ENCODE data around the gene UBAC2.

UBAC2 gene

DNA sequence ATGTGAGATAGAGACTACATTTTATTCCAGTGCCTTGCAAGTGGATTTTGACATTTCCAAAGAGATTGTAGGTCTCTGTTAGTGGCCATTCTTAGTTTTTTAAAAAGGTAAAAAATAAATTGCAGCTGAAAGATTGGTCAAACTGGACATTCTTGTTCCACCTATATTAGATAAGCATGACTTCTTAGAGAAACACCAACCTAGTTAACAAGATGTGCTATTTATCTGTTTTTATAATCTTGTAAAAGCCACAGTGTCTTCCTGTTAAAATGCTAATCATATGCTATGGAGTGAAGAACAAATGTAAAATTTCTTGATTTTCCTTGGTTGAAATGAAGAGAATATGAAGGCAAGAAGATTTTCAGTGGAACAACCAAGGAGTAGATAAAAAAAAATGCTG, 140.0 kb downstream of the UBAC2 start:
- no peak for DNase-seq (ENCODE audit: low spot score)

DNA sequence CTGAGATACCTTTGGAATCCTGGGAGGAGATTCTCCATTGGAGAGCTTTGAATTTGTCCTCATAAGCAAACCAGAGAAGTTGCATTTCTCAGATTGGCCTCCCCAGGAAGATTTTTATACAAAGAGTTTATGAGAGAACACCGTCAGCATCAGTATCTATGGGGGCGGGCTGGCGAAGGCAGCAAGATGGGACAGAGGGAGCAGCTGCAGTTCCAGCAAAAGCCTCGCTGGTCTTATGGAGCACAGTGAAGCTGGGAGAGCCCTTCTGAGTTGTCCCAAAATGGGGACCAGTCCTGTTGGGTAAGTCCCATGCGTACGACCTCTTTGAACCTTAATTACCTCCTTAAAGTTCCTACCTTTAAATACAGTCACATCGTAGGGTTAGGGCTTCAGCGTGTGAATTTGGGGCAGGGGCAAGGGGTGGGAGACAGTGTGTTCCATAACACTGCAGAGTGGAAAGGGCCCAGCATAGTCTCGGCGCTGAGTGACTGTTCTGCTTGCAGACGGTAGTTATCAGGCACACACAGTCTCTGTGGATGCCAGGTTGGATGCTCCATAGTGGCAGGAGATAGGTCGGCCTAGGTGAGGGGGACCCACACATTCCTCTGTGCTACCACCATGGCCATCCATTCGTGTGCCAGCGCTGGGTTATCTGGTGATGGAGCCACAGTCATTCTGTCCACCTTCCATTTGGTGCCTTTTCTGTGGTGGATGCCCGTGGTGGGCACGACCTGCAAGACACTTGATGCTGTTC, 141.5 kb downstream of the UBAC2 start:
- DNase-seq (ENCODE audit: low spot score) = no peak

DNA sequence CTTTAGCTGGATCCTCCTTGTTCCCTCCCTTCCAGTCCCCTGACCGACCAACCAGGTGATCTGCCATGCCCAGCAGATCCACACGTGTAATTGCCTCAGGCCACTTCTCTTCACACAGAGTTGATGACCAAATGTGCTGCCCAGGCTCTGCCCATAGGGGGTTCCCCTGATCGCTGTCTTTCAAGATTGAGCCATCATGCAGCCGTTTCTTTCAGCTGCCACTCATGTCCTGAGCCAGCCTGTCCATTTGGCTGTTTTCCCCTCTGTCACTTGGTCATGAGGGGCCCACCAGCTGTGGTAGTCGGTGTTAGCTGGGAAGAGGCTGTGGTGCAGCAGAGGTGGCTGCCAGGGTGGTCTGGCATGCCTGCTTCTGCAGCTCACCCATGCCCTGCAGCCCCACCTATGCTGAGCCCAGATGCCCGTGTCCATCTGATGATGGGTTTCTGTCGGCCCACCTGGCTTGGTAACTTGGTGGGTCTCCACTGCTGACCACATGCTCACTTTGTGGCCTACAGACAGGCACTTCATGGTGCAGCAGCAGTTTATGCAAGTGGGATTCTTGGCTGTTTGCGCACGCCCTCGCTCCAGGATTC, 142.2 kb downstream of the UBAC2 start:
- DNase-seq (ENCODE audit: low spot score) = no peak

DNA sequence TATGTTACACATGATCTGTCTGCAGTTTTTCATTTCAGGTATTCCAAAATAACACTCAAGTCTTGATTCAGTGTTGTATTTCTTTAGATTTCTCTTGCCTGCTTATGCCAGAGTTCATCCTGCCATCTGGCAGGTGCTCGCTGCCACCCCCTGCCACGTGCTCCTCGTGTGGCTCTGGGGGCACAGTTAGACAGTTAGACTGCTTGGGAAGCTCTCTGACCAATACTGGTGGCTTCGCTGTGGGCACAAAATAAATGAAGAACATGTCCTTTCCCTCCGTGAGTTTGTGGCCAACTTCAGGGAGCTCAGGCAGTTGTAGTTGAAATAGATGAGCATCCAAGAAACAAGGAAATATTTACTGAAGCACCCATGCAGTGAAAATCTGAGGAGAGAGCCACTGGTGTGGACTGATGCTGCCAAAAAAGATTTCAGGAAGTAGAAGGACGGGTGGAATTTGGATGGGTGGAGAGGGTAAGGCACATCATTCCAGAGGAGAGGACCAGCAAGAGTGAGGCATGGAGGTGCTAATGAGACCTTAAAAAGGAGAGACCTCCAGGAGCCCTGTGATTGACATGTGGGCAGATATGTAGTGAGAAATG, 144.1 kb downstream of the UBAC2 start:
- DNase-seq (ENCODE audit: low spot score) = no peak

DNA sequence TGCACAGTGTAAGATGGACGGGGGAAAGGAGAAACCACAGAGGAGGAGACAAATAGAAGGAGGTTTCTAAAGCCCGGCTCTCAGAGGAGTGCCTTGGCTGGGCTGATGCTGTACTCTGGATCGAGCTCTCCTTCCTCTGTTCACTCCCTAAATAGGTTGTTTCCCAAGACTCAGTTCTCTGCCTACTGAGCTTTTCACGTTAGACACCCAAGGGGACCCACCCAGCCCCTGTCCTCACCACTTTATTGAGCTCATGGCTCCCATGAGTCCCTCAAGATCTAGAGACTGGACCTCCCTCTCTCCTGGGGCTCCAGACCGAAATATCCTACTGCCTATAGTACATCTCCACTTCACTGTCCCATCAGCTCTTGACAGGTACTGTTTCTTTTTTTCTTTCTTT, 144.7 kb downstream of the UBAC2 start:
- DNase-seq (ENCODE audit: low spot score) = no peak

DNA sequence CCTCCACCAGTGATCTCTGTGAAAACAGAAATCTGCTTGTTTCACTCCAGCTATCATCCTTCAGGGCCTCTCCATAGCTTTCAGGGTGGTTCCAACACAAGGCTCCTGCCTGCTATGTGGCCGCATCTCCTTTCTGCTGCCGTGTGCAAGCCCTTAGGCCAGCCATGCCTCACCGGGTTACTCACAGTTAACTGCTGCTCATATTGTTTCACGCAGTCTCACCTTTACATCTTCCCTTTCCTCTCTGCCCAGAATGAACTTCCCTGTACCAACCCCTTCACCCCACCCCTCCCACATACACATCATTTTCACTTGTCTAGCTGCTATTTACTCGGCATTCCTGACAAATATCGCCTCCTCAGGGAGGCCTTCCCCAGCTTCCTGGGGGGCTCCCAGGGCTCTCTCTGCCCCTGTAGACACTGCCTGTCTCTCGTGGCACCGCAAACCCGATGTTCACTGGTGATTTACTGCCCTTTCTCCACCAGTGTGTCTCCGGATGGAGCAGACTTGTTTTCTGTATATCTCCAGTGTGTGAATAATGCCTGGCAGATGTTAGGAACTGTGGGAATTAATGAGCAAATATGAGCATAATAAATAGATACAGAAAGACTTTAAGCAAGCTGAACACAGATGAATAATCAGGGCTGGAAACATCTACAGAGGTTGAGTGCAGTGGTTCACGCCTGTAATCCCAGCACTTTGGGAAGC, 145.8 kb downstream of the UBAC2 start:
- DNase-seq (ENCODE audit: low spot score) = no peak

DNA sequence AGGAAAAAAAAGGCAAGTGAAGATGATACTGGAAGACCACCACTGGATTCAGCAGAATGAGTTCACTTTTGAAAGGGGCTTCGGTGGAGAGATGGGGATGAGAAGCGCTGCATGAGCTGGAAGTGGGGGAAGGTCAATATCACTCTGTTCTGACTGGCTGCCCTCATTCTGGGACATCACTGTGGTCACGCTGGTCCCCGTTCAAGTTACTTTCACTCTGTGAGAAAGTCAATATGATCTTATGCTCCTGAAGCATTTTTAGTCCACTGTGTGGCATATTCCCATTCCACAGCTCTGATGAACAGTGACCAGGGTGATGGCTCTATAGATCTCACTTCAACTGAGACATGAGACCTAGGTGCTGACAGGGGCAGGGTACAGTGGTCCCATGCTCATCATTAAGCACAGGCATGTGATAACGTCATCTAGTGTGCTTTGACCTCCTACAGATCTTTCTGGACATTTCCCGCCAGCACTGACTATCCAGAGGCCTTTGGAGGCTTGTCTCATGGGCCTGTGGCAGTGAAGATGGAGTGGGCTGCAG, 146.8 kb downstream of the UBAC2 start:
- DNase-seq (ENCODE audit: low spot score) = no peak

DNA sequence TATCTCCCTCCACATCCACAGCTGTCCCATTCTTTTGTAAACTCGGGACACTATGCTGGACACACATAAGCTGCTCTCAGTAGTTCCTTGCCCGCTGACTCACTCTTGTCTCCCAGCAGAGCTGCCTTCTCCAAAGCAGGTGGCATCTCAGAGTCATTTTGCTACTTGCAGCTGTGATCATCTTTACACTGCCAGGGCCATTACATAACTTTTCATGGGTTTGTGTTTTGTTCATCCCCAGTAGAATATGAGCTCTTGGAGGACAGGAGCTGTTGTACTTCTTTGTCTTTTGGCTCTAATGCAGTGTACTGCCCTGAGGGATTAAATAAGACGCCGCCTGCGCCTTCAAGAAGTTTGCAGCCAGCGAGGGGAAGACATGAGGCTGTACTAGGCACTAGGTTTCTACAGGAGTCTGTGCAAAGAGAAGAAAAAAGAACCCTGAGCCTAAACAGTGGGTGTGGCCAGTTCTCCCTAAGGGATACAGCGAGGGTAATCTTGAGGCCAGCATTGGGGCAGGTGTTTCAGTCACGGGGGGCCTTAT, 147.3 kb downstream of the UBAC2 start:
- DNase-seq (ENCODE audit: low spot score) = no peak

DNA sequence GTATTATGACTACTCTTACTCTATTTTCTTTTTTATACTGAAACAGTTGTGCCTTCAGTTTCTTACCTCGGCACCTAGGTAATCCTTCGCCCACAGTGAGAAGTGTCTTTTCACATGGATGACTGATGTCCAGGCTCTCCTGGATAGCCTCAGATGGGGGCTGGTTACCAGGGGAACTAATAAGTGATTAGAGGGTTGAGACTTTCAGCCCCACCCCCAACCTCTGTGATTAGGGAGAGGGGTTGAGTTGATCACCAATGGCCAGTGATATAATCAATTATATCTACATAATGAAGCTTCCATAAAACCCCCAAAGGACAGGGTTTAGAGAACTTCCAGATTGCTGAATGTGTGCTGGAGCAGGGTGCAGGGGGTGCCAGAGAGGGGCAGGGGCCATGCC, 149.5 kb downstream of the UBAC2 start:
- DNase-seq (ENCODE audit: low spot score) = no peak

DNA sequence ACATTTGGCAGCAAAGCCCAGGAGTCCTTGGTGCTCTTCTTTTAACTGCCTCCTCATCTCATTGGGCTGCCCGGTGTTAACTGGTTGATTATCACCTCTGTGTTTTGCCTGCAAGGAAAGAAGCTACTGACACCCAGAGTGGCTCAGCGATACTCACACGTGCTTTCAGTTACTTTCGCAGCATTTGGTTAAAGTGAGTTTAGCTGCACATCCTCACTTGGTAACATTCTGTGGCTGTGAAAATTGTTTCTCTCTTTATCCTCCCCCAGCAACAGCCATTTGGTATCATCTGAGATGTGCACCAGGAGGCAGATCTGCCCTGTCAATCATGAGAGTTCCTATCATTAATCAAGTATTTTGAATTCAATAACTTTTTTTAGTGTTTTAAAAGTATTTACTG, 151.1 kb downstream of the UBAC2 start:
- DNase-seq (ENCODE audit: low spot score) = no peak

DNA sequence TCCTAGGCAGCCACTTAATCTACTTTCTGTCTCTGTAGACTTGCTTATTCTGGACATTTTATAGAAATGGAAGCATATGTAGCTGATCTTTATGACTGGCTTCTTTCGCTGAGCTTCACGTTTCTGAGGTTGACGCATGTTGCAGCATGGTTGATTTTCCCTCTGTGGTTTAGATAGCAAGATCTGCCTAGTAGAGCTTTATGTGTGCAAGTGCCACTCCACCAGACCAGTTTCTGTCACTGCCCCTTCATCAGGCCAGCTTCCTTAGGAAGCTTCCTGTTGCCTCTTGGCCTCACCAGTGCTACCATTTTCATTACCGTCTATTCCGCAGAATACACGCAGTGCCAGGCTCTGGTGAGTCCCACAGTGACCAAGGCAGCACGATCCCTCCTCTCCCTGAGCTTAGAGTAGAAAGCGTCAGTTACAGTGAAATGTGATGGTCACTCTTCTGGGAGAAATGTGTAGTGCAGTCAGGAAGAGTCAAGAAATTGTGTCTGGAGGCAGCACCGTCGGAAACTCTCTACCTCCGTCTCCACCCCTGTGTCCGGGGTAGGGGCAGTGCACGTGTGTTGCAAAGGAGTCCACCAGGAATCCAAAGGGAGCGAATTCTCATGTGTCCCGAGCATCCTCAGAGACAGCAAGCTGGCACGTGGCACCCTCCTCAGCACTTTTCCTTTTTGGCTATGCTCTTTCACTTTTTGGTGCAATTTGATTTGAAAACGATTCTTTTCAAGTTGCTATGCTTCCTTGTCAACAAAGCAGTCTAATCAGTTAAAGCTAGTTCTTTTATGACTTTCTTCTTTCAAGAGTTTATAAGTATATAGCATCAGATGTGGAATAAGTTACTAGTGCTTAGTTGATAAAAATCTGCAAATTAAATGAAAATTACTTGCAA, 151.9 kb downstream of the UBAC2 start:
- DNase-seq (ENCODE audit: low spot score) = no peak

DNA sequence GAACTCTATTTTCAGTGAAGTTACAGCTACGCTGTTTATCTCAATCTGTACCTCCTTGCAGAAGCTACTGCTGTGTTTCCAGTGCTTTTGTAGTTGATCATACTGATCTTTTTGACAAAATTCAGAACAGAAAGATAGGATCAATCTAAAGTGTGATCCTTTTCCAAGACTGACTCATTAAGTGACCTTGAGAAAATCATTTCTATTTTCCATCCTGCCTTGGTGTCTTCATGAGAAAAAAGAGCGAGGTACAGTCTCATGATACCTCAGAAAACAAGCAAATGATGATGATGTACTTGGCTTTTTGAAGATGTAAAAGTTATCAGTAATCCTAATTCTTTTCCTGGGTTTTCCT, 152.6 kb downstream of the UBAC2 start:
- DNase-seq (ENCODE audit: low spot score) = no peak

DNA sequence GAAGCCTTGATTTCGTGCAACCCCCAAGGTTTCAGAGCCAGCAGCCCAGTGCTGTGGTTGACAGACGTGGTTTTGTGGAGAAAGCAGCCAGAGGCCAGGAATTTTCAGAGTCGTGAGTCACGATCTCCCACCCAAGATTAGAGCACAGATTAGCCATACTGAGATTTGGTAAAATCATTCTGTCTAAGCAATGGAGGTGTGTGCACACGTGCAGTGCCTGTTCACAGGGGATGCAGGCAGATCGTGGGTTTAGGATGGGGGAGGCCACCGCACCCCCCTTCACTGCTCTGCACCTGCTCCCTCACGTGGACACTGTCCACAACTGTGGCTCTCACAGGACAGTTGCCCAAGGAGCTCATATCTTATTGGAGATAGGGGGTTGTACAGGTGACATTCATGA, 153.2 kb downstream of the UBAC2 start:
- DNase-seq (ENCODE audit: low spot score) = no peak

DNA sequence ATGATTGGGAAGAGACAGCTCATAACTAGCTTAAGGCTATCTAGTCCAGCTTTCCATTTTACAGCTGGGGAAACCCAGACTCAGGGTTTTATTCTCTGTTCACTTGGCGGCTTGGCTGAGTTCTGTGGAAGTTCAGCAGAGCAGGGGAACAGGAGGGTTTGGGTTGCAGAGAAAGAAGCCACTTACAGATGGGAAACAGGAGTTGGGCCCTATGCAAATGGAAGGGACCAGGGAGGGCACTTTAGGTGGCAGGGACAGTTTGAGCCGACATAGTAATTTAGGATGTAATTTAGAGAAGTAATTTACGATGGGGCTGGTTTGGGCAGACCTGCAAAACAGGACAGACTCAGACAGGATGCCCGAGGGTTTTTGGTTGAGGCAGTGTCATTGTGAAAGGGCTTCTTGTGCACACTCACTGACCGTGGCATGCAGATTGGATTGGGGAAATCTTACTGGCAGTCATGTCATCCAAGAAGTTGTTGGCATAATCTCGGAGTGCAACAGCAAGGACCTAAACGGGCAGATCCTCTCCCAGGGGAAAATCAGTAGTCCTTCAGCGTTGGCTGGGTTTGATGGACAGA, 153.8 kb downstream of the UBAC2 start:
- no peak for DNase-seq (ENCODE audit: low spot score)

DNA sequence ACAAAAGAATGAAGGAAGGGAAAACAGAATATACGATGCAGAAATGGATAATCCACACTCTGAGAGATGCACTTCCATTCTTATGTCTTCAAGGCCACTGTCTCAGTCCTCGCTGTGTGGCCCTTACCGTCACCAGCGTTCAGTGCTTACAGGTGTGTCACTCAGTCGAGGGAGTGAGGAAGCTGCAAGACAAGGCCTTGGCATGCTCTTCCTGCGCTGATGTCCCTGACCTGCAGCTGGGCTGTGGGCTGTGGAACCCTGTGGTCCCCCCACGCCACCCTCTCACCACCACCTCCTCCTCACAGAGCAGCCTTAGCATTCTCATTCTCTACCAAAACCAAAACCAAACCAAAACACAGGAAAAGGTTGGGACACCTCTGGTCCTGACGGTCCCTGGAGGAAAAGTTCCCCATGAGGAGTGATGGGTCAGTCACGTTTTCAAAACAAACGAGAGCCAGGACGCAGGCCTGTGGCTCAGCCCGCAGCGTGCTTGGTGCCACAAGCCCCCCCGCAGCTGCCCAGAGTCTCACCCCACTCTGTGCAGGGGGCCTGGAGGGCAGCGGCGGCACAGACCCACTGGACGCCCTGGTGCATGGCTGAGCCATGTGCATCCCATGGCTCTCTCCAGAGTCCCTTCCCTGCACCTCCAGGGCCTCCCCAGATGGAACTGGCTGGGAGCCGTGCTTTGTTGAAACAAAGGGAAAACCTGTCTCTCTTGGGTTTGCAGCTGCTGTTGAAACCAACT, 154.8 kb downstream of the UBAC2 start:
- no peak for DNase-seq (ENCODE audit: low spot score)

DNA sequence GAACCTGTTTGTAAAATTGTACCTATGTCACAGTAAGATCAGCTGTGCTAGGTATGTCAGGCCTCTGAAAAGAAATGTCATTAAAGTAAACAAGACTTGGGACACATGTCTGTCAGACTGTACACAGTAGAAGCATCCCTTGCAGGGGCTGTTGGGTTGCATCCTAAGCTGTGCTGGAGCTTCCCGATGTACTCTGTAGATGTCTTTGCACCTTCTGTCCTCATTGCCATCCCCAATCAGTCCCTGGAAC, 155.3 kb downstream of the UBAC2 start:
- no peak for DNase-seq (ENCODE audit: low spot score)

DNA sequence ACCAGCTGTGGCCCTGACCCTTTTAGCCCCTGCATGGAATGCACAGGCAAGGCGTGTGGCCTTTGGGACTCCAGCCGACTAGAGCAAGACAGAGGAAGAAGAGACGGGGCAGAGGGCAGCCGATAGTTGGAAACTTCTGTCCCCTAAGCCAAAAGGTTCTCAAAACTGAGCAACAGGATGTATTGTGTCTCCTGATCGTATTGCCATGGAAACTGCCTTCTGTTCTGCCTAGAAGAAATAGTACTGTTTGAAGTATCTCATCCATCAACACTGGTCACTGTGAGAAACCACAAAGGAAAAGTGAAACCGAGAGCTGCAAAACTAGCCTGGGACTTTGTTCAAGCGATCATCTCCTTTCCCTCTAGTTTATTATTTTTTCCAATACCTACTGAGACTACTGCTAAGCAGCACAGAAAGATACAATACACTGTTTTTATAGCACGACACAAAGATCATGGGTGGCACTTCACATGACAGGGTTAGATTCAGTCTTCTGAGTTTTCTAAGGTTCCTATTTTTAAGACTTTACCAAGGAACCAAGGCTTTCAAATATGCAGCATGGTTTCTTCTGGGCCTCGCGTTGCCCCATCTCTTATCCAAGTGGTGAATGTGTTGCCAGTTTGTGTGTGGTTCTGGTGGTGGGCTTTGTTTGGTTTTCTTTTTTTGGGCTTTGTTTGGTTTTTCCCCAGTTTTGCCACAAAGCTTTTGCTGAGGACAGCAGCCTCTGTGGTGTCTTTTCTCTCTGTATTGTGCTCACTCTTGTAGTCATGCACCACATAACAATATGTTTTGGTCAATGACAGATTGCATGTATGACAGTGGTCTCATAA, 155.8 kb downstream of the UBAC2 start:
- DNase-seq (ENCODE audit: low spot score) = no peak

DNA sequence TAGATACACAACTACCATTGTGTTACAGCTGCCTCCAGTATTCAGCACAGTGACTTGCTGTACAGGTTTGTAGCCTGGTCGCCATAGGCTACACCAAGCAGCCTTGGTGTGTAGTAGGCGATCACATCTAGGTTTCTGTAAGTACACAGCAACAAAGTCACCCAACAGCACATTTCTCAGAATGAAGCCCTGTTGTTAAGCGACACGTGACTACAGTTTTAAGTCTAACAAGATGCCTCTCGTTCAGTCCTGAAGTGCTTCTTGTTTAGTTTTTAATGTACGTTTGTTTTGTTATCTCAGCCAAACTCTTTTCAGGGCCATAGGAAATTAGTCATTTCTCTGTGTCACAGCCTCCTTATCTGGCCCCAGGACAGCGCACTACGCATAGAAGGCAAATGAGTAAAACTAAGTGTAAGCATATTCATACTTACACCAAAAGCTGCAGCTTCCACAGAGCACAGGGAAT, 156.5 kb downstream of the UBAC2 start:
- DNase-seq (ENCODE audit: low spot score) = no peak

DNA sequence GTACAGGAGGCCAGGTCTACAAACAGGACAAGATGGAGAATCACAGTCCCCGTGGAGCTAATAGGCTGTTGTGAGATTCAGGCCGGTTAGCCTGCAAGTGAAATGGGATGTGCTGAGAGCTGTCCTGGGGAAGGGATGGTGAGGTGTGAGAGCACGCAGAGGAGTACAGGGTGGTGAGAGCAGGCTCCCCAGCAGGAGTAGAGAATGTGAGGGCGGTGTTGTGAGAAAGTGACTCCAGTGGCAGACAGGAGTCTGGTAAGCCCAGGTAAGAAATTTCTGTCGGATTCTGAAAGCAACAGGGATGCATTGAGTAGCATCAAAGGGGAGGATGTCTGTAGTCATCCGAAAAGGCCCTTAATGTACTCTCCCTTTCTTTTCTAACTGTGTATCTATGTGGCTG, 157.3 kb downstream of the UBAC2 start:
- no peak for DNase-seq (ENCODE audit: low spot score)

DNA sequence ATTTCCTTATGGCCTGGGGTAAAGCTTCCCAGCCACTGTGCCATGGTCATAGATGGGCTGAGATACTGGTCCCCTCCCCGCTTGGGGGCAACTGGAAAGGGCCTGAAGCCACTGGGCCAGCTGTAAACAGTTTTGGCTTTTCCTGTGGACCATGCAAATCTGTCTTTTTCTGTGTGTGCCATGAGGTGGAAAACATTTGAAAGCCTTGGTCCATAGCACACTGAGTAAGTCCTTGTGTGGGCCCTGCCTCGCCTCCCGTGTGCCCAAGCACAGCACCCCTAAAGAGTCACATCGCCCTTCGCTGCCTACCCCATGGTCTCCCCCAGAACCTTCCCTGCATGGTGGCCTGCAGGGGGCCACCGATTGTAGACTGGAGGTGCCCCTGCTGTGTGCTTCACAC, 158.9 kb downstream of the UBAC2 start:
- no peak for DNase-seq (ENCODE audit: low spot score)

Data from ecto neural progenitor cell (in vitro differentiated cells).